ENCODE results near the gene CTSW.

- TF ChIP-seq CTCF (IDR thresholded peaks at IDR 0.05; ENCODE audit: low read length) (no peak), EZH2 (IDR thresholded peaks at IDR 0.05; ENCODE audit: borderline replicate concordance, low read length) (no peak)
These were observed 32.3 kb downstream of the CTSW start for GRCh38 chr11:65911682-65912568.

All from OCI-LY1 (cell line).